Hippocampal formation (tissue), 2 donors: Measurements from ENCODE around the gene B9D2.
"Not testable (repeated sequence)": the region's sequence is repeated elsewhere in the genome, so short reads cannot be mapped to it uniquely, and the experiment has no call there.

Experiments
- DNase-seq, 2 donors: peaks; one replicate each; lab custom pipeline; 2025; lab: John Stamatoyannopoulos, UW

Gene B9D2

DNA sequence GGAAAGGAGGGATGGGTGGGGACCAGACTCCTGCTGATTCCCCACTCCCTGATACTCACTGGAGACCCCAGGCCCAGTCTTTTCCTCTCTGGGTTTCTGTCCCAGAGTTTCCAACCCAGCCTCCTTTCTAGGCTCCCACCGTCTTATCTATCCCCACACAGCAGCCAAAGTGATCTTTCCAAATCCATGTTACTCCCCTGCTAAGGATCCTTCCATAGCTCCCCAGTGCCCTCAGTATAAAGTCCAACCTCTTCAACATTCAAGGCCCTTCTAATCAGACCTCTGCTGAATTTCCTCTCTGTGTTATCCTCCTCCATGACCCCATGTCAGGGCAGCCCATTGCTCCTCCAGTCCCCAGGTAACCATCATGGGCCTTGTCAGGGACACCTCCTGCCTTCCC lies 8.9 kb downstream of the B9D2 start:
- DNase-seq, result no peak

DNA sequence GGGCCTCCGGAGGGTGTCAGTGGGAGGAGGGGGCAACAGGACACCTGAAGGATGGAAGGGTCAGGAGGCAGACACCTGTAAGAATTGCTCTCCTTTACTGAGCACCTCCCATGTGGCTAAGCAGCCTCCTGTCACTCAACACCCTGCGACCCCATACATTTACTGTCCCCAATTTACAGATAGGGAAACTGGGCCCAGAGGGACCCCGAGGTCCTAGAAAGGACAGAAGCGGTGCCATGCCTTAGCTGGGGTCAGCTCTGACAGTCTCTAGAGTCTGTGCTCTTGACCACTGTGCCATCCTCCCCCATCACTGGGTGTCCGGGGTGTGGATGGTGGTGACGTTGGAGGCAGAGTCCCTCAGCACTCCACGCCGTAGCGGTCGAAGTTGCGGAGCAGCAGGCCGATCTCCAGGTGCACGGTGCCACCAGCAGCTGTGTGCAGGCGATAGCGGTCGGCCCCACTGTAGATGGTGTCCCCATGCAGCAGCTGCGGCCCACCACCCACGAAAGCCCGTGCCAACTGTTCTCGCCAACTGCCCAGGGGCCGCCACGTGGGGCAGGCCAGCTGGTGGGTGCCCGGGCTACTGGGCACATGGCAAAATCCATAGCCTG lies 9.5 kb downstream of the B9D2 start:
- DNase-seq, result no peak

DNA sequence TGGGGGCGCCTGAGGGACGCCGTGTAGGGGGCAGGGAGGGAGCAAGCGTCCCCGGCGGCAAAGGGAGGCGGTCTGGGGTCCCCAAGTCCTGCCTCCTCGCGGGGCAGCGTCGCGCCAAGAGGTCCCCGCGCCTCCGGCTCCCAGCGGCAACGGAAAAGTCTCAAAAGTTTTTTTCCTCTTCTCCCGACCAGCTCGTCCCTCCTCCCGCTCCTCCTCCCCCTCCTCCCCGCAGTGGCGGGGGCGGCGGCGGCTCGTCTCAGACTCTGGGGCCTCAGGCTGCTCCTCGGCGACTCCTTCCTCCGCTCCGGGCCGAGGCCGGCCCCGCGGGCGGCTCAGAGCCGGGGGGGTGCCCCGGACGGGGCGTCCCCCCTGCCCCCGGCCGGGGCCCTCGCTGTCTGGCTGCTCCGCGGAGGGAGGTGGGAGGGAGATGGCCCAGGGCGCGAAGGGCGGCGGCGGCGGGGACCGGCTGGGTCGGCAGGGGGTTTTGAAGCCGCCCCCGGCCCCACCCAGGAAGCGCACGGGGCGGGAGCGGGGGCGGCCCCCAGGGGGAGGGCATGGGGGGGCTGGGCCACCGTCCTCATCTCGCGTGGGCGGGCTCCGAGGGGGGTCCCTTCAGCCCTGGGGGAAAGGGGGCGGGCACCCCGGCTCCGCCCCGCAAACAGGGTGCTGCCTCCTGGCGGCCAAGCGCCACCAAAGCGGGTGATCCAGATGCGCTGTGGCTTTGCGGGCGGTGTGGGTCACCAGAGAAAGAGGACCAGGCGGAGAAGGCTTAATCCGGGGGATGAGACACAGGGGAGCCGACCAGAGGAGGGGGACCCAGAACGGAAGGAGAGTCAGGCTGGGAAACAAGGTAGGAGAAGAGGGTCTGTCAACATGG lies 10.2 kb downstream of the B9D2 start, which contains the start of gene TGFB1:
TGFB1 (minus strand) TSS at position 457 of the 877 bp plus-strand sequence. CDS start 878 bp downstream, outside the sequence.
- peak in 1 of 2 donors; percentile 56 for DNase-seq

DNA sequence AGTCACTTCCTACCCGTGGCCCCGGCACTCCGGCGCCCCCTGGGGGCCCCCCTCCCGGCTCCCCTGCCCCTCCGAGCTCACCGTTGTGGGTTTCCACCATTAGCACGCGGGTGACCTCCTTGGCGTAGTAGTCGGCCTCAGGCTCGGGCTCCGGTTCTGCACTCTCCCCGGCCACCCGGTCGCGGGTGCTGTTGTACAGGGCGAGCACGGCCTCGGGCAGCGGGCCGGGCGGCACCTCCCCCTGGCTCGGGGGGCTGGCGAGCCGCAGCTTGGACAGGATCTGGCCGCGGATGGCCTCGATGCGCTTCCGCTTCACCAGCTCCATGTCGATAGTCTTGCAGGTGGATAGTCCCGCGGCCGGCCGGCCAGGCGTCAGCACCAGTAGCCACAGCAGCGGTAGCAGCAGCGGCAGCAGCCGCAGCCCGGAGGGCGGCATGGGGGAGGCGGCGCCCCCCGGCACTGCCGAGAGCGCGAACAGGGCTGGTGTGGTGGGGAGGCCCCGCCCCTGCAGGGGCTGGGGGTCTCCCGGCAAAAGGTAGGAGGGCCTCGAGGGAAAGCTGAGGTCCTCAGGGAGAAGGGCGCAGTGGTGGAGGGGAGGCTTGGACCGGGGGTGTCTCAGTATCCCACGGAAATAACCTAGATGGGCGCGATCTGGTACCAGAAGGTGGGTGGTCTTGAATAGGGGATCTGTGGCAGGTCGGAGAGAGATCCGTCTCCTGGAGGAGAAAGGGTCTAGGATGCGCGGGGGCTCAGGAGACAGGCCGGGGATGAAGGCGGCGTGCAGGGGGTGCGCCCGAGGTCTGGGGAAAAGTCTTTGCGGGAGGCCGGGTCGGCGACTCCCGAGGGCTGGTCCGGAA lies 11.1 kb downstream of the B9D2 start:
- DNase-seq, result peak in 1 of 2 donors; percentile 19

DNA sequence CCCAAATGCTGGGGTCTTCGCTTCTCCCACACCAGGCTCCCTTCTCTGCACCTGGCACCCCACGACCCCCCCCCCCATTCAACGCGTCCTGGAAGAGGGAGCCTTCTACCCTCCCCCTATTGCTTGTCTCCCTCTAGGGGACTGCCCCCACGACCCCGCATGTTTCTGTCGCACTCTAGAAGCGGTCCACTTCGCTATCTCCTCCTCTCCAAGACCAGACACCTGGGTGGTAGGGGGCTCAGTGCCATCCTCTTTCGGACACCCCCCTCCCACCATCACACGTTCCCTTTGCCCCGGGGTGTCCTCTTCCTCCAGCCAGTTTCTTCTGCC lies 11.7 kb downstream of the B9D2 start:
- DNase-seq, result no peak

DNA sequence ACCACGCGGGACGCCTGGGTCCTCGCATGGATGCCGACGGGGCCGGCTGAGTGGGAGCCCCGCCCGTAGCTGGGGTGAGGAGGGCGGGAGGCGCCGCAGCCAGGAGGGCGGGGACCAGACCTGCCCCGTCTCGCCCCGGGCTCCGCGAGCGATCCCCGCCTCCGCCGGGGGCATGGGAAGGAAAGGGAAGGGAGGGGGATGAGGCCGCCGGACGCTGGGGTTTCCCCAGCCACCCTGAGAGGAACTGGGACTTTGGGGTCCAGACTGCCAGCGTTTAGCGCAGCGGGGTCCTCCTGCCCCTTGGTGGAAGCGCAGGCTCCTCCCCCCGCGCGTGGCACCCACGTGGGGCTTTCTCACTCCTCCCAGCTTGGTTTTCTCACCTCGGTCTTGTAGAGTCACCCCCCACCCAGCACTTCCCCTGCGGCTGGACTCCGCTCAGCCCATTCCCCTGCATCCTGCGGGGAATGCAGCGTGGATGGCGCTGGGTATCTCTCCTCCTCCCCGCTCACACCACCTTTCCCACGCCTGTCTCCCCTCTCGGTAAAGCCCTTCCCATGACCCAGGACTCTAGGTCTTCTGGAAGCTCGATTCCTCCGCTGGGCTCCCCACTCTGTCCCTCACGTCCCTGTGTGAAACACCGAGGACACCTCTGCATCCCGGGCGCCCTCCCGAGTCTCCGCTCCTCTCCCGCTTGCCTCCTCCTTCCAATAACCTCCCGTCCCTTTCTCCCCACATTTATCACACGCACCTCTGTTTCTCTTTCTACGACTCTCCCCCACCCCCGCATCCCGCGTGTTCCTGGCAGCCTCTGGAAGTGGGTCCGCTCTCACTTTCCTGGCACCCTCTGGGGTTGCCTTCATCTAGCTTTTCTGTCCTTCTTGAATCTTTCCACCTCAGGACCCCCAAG lies 12.4 kb downstream of the B9D2 start:
- DNase-seq, result peak in 1 of 2 donors; percentile 31

DNA sequence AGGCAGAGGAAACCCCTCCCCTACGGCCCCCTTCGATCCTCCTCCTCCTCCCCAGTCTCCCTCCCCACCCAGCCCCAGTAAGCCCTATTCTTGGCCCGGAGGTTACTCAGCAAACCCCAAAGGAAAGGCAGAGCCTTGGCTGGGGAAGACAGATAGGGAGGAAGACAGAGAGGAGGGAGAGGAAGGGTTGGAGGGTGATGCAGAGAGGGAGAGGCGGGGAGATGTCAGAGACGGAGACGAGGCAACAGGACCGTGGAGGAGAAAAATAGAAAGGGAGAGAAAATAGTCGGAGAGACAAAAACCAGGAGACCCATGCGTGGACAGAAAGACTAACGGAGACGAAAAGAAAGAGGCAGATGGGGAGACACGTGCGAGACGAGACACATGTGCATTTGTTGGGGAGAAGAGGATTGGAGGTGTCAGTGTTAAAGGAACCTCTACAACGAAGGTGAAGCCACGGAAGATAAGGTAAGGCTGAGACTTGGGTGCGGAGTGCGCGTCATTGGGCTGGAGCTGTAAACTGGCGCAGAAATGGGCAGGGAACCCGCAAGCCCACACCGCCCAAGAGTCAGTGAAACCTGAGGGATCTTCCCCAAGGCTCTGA lies 13.1 kb downstream of the B9D2 start:
- DNase-seq, result no peak

DNA sequence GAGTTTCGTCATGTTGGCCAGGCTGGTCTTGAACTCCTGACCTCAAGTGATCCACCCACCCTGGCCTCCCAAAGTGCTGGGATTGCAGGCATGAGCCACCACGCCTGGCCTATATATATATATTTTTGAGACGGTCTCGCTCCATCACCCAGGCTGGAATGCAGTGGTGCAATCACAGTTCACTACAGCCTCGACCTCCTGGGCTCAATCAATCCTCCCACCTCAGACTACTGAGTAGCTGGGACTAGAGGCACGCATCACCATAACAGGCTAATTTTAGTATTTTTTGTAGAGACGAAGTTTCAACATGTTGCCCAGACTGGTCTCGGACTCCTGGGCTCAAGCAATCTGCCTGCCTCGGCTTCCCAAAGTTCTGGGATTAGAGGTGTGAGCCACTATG lies 17.0 kb downstream of the B9D2 start:
- not testable (repeated sequence) for DNase-seq

DNA sequence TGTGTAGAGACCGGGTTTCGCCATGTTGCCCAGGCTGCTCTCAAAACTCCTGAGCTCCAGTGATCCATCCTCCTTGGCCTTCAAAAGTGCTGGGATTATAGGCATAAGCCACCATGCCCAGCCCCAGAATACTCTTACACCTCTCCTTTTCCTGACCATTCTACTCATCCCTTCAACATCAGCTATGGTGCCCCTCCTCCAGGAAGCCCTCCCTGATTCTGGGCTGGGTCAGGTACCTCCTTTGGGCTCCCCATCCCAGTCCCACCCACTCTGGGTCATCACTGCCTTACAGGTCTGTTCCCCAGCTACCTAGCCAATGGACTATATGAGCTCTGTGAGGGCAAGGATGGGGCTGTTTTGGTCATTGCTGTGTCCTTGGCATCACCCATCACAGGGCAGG lies 19.8 kb downstream of the B9D2 start:
- no peak for DNase-seq

DNA sequence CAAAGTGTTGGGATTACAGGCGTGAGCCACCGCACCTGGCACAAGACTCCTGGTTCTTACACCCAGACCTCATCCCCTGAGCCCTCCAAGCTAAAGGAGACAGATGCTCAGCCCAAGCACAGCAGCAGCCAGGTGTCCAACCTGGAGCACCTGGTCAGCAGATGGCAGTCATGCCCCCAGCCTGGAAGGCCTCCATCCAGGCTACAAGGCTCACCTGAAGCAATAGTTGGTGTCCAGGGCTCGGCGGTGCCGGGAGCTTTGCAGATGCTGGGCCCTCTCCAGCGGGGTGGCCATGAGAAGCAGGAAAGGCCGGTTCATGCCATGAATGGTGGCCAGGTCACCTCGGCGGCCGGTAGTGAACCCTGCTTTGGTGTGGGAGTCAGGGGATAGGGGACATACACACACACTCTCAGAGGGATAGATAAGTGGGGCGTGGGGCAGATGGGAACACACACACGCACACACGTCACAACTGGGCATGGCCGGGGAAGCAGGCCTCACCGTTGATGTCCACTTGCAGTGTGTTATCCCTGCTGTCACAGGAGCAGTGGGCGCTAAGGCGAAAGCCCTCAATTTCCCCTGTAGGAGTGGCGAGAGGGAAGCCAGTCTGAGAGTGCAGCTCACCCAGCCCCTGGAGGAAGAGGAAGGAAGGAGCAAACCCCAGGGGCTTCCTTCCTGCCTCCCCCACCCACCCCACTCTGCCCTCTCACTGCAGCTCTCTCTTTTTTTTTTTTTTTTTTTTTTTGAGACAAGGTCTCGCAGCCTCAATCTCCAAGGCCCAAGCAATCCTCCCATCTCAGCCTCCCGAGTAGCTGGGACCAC lies 22.1 kb downstream of the B9D2 start:
- DNase-seq, result no peak

DNA sequence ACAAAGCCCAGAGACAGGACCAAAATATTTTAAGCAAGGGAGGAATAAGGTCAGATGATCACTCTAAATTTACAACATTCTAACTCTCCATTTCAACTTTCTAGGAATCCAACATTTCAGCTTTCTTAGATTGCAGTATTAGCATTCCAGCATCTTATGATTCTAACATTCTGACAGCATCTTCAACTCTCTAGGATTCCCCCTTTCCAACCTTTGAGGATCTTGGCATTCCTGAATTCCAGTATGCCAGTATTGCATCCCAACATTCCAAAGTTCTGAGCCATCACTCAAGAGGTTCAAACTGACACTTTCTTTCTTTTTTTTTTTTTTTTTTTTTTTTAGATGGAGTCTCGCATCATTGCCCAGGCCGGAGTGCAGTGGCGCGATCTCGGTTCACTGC lies 24.0 kb downstream of the B9D2 start:
- DNase-seq, result no peak

DNA sequence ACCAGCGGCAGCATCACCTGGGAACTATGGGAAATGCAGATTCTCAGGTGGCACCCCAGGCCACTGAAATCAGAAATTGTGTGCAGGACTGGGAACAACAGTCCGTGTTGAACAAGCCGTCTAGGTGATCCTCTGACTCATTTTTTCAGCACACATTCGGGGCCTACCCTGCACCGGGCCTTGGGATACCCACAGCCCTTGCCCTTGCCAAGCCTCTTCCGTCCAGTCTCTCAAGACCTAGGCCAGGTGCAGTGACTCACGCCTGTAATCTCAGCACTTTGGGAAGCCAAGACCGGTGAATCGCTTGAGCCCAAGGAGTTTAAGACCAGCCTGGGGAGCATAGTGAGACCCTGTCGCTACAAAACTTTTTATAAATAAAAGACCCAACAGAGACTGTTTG lies 28.5 kb downstream of the B9D2 start:
- DNase-seq, result no peak

DNA sequence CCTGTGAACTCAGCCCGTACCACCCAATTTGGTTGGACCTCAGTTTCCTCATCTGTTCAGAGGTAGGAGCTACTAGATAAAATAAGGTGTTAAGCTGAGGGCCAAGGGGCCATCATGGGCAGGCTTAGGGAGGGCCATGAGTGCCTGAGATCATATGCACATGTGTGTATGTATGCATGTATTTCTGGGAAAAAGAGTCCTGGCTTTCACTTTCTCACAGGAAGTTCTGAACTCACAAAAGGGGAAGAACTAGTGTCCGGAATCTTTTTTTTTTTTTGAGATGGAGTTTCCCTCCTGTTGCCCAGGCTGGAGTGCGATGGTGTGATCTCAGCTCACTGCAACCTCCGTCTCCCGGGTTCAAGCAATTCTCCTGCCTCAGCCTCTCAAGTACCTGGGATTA lies 29.2 kb downstream of the B9D2 start:
- DNase-seq, result no peak

DNA sequence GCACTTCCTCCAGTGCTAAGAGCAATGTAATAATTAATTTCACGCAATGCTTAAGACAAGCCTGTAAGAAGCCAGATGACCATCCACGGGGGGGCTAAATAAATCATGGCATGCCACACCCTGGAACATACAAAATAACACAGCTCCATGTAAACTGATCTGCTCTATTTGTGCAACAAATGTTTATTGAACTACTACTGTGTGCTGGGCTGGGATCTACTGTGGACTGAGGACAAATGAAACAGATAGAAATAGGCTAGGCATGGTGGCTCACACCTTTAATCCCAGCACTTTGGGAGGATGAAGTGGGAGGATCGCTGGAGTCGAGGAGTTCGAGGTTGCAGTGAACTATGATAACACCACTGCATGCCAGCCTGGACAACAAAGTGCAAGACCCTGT lies 31.5 kb downstream of the B9D2 start:
- DNase-seq, result no peak

DNA sequence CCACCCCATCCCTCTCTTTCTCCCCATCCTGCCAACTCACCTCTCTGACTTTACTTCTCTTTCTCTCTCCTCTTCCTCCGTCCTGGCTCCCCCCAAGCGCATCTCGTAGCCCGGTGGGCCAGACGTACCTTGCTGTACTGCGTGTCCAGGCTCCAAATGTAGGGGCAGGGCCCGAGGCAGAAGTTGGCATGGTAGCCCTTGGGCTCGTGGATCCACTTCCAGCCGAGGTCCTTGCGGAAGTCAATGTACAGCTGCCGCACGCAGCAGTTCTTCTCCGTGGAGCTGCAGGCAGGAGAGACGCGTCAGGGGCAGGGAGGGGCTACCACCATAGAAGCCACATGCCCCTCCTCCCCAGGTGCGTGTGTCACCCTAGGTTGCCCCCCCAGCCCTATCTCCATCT lies 31.9 kb downstream of the B9D2 start:
- DNase-seq, result no peak

DNA sequence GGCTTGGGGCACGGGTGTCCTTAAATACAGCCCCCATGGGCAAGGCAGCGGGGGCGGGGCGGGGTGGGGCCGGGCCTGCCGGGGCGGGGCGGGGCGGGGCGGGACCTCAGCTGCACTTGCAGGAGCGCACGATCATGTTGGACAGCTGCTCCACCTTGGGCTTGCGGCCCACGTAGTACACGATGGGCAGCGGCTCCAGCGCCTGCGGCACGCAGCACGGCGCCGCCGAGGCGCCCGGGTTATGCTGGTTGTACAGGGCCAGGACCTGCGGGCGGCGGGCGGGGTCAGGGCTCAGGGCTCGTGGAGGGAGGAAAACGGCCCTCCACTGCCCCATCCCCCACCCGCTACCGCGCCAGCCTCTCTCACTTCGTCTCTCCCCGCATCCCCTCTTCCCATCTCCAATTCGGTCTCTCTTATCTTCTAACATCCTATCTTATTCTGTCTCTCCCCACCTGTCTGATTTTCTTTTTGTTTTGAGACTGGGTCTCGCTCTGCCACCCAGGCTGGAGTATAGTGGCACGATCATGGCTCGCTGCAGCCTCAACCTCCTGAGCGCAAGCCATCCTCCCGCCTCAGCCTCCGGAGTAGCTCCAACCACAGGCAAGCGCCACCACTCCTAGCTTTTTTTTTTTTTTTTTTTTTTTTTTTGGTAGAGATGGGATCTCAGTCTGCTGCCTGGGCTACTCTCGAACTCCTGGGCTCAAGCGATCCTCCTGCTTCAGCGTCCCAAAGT lies 32.8 kb downstream of the B9D2 start:
- no peak for DNase-seq

DNA sequence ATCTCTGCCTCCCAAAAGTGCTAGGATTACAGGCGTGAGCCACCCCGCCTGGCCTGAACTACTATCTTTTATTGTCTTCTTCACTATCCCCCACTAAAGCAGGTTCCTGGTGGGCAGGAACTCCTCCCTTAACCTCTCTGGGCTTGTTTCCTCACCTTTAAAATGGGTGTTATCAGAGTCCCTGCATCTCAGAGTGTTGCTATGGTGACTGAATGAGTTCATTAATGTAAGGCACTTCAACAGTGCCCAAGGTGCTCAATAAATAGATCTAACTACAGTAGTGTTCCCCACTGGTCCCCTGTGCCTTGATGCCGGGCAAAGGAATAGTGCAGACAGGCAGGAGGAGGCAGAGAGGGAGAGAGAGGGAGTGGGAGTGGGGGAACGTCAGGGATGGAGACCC lies 33.5 kb downstream of the B9D2 start:
- no peak for DNase-seq

DNA sequence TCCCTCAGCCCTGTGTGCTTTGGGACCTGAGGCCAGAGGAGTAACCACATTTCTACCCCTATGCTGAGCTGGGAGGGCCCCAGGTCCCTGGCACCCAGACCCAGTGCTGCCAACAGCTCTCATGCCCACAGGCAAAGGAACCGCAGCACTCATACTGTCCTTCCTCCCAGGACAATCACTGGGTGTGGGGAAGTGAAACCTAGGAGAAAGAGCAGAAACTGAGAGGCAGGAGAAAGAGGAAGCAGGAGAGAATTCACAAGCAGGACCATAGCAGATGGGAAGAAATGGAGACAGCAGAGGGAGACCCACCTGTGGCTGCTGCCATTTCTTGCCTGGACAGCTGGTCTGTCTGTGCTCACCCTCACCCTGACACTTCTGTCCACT lies 35.1 kb downstream of the B9D2 start:
- peak in 1 of 2 donors; percentile 37 for DNase-seq

DNA sequence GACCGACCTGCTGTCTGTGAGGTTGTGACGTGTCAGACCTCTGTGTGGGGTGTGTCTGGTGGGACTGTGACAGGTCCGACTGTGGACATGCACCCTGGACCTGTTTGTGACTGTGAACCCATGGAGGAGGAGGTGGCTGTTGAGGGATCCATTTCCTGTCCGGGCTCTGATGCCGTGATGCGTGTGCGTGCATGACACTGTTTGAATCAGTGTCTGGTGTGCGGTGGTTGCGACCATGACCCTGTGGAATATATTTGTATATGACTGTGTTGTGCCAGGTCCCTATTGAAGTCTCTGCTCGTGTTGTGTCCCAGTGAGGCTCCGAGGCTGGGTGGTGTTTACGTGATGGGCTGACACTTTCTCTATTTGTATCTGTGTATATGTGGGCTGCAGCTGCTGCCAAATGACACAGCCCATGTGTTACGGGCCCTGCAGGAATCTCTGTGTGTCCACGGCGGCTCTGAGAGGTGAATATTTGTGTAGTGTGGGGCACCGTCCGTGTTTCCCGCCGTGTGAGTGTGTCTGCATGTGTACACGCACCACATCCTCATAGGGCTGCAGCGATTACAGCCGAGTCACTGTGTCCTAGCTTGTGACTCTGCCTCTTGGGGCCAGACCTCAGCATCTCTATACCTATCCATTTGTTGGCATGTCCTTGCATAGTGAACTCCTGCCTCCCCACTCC lies 35.6 kb downstream of the B9D2 start:
- DNase-seq, result no peak
